HG02885 (cell line): ENCODE measurements around the gene KLHL35.

Source experiments
- ATAC-seq: cut with Tn5 transposase; IDR thresholded peaks from one replicate; pipeline ENCODE4 v1.9.1; 2021; ENCODE audit warnings: mild to moderate bottlenecking; ENCODE audit not compliant: unreplicated experiment, poor library complexity

KLHL35 gene, protein sequence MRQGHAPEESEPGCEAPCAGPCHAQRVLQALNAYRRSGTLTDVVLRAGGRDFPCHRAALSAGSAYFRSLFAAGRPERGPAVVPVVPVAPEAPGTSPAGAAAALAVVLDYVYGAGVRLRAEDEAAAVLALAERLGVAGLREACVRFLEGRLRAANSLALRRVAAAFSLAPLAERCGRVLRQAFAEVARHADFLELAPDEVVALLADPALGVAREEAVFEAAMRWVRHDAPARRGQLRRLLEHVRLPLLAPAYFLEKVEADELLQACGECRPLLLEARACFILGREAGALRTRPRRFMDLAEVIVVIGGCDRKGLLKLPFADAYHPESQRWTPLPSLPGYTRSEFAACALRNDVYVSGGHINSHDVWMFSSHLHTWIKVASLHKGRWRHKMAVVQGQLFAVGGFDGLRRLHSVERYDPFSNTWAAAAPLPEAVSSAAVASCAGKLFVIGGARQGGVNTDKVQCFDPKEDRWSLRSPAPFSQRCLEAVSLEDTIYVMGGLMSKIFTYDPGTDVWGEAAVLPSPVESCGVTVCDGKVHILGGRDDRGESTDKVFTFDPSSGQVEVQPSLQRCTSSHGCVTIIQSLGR

GRCh38 chr11:75432911-75433321 is at the start of gene KLHL35:
Gene KLHL35 (minus strand): TSS chr11:75433203. CDS start chr11:75430629, 2,574 bp downstream.
- no peak for ATAC-seq

DNA sequence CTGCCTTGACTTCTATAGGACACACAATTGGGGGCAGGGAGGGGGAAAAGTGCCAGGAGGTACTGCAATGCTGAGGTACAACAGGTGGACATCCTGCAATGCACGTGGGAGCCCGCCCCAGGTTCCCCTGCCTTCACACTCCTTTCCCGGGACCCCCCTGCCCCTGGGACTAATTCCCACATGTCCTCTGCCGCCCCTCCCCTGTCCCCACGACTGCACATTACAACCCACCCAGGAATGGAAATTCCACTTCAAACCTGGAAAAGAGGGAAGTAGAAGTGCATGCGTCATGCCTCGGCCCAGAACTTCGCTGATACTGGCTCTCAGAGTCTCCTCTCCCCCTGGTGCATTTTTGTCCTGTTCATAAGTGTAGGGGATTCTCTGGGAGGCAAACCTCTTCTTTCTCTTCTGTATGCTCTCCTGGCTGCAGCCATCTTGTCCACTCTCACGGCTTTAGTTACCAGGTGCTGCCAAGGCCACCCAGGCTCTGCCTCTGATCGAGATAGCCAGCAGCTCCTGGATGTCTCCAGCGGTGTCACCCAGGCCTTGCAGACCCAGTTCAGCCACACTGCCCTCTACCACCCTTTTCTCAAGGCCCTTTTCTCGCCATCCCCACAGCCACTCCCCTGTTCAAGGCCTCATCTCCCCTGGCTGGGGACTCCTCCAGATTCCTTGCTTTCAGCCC is 49.1 kb upstream of the KLHL35 start:
- no peak for ATAC-seq

GRCh38 chr11:75481223-75481921 is 48.4 kb upstream of the KLHL35 start:
- no peak for ATAC-seq

GRCh38 chr11:75480185-75481175 is 47.5 kb upstream of the KLHL35 start:
- no peak for ATAC-seq

DNA sequence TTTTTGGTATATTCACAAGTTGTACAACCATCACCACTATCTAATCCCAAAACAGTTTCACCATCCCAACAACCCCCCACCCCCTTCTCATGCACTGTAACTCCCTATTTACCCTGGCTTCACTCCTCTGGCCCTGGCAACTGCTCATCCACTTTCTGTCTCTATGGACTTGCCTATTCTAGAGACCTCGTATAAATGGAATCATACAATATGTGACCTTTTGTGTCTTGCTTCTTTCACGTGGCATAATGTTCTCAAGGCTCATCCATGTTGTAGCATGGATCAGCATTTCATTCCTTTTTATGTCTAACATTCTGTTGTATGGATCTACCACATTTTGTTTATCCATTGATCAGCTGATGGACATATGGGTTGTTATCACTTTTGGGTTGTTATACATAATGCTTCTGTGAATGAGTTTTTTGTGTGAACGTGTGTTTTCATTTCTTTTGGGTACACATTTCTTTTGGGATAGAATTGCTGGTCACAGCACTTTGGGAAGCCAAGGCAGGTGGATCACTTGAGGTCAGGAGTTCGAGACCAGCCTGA is 46.7 kb upstream of the KLHL35 start:
- ATAC-seq, result no peak

DNA sequence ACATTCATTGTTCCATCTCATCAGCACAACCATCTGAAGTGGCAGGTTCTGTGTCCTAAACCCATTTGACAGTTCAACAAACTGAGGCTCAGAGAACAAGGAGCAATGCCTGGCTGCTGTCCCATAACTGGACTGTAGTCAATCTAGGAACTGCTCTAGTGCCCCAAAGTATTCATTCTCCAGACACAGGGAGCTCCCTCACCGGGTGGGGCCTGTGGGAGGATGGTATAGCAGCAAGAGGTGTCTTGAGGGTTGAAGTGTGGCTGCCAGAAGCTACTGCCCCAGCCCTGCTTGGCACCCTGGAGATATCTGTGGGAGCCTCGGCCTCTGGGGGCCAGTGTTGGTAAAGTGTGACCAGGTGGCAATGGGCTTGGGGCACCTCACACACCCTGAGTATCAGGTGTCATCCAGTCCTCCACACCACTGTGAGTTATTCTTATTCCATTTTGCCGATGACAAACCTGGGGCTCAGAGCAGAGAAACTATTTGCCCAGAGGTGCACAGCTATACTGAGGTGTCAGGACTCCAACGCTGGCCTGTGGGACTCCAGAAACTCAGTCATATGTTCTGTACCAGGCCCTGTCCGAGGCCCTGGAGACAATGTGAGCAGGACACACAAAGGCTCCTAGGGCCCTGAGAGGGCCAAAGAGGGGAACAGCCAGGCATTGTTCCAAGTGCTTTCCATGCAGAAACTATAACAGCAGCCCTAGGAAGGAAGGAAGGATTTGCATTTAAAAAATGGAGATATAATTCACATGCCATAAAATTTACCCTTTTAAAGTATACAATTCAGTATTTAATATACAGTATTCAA is 46.0 kb upstream of the KLHL35 start:
- no peak for ATAC-seq

DNA sequence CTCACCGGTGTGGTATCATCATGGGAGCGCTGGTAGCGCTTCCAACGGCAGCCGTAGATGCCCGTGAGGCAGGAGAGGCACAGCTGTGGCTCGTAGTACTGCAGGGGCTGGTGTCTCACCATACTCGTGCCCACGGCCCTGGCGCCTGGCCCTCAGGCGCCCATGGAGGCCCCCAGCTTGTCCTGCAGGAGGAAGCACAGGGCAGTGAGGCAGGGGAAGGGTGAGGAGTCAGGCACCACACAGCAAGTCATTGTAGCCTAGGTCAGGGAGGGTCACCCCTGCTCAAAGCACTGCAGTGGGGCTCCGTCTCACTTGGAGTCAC is 44.6 kb upstream of the KLHL35 start:
- ATAC-seq, result no peak

GRCh38 chr11:75476739-75477613 is 44.0 kb upstream of the KLHL35 start:
- no peak for ATAC-seq

- no peak for ATAC-seq
Measured at GRCh38 chr11:75475767-75476650, 43.0 kb upstream of the KLHL35 start.

DNA sequence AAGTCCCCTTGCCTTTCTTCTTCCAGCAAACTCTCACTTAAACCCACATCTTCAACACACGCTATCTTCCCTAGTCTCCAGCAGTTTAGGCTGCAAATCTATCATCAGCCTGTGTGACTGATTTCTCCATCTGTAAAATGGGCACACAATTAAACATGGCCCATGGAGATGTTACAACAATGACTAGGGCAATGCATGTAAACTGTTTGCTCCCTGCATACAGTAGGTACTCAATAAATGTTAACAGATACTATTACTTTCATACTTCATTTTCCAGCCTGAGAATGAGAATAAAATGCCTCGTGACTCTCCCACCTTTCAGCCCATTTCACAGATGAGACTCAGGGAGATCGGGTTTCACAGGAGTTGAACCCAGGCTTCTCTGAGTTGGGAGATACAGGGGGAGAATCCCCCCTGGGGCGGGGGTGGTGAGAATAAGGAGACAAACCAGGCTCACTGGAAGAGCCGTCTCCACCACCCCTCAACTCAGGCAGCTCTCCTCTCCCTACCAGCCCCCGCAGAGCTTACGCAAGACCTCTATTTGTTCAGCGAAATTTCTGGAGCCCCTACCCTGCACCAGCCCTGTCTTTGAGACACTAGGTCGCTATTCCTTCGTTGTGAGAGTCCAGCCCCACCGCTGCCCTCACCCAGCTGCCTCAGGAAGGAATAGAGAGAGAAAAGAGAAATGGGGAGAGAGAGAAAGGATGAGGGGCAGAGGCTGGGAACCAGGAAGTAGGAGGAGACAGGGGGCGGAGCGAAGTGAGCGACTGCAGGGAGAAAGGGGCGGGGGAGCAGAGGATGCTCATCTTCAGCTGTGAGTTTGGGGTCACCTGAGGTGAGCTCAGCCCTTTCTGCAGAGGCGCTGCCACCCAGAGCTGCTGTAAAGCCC is 42.1 kb upstream of the KLHL35 start:
- no peak for ATAC-seq

DNA sequence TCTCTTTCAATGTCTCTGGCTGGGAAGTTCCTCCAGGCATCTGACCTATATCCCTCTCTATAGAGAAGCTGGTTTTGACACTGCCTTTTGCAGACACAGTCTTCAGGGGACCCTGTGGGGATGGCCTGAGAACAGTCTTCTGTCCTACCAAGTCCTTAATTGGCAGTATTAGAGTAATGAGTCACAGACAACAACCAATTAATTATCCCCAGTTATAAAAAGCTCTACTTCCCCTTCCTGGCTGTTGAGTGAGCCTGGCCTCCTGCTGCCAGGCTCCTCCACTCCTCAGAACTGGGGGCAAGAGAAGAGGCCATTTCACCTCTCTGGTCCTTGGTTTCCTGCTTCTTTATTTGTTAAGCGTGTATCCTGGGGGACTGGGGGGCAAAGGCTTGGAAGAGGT is 41.2 kb upstream of the KLHL35 start:
- no peak for ATAC-seq

GRCh38 chr11:75473684-75474083 is 40.7 kb upstream of the KLHL35 start:
- no peak for ATAC-seq

DNA sequence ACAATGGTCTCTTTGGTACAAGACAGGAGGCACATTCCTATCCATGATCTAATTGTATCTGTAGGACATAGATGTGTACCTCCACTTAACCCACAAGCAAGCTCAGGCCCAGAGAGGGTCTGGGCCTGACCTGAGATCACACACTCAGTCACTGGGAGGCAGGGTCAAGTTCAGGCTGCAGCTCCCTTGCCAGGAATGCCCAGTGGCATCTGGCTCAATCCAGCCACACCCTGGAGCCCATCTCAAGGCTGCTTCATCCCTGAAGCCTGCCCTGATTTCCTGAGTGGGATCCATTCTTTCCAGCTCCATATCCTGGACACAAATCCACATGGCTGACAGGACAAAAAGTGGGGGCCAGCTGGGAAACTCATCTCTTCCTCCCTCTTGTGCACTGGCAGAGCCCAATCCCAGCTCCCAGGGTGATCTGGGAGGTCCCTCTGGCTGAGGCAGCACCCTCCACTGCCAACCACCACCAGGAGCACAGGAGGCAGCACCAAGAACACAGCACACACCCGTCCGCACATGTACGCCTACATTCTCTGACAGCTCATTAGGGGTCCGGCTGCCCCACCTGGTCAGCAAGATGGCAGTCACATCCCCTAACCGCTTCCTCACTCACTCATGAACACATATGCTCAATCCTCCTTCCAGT is 39.2 kb upstream of the KLHL35 start:
- ATAC-seq, result no peak

DNA sequence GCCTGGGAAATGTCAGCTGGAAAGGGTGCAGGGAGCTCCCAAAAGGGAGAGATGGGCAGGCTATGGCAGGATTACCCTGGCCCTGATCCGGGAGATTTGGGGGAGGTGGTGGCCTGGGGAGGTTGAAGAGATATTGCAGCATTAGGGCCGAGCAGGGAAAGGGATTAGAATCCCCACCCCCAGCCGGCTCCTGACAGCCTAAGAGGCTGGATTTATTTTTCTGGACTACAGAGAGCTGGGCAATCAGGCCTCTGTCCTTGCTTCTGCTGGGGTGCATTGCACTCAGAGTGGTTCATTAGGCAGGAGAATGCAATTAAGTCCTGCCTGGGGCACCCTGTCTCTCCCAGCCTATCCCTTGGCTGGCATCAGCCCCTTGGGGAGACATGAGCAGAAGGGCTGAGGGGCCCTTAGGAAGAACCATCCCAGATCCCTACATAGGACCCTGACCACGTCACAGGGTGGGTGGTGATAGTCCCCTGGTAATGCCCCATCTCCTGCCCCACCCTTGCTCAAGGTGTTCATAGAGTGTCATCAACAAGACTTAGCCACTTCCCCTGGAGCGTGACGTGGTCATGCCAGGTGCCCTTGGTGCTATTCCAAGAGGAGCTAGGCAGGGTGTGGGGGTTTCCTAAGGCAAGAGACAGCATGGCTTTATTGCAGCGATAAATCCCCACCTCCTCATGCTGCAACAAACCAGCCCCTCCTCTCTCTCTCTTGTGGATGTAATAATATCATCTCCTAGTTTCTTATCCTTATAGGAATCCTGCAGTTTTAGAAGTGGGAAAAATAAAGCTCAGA is 38.4 kb upstream of the KLHL35 start:
- ATAC-seq, result no peak
